ENCODE measurements around the gene OGFOD1. TPM values are rescaled to one million over a fixed set of nuclear protein-coding genes. Genes with fewer than 3 reads are reported as not detected.
A peak's percentile ranks its signal among the peaks of the same experiment; 100 is the strongest.

Gene OGFOD1
- total RNA-seq (54.7 and 55.0 TPM in 2 replicates), polyA plus RNA-seq (101 and 110 TPM in 2 replicates), polyA minus RNA-seq (ENCODE audit: low replicate concordance) (8.6 and 30.1 TPM in 2 replicates)
- polyA plus RNA-seq (2012) = 47.8 and 52.7 TPM in 2 replicates

GRCh38 chr16:56450986-56451752 lies at the start of gene OGFOD1, which contains the start of gene NUDT21:
OGFOD1 (plus strand) TSS chr16:56451554; CDS start chr16:56451613, 59 bp downstream.
NUDT21 (minus strand) TSS chr16:56451332; CDS start chr16:56451202, 130 bp downstream.
- Histone ChIP-seq H3K79me2 (ENCODE audit: control insufficient read depth, insufficient read depth, low read length) (peaks cover 69% of the 10 kb centered on the region), H3K27me3 (ENCODE audit: control insufficient read depth, insufficient read depth, low read length) (no peaks in the 10 kb centered on the region), H3K4me1 (ENCODE audit: control insufficient read depth, extremely low read depth, insufficient read depth, low read length) (peaks cover 3% of the 10 kb centered on the region), H3K36me3 (ENCODE audit: control insufficient read depth, insufficient read depth, low read length) (peaks cover 3% of the 10 kb centered on the region), H4K20me1 (ENCODE audit: control insufficient read depth, extremely low read depth, insufficient read depth, low read length) (no peaks in the 10 kb centered on the region), H3K9me3 (ENCODE audit: control insufficient read depth, insufficient read depth, low read depth, low read length) (no peaks in the 10 kb centered on the region), H3K9ac (ENCODE audit: insufficient read depth, low read length) (peak within 1 kb of the TSS; percentile 73), H2AFZ (ENCODE audit: low read length) (peak within 1 kb of the TSS; percentile 74), H3K4me3 (replicated peaks in 1 of 4; ENCODE audit: control extremely low read depth in 1 of 4, insufficient read depth in 1 of 4, low read depth in 3 of 4, low read length in 4 of 4) (peak within 1 kb of the TSS; percentile 68 to 94 (median 79)), H3K4me2 (ENCODE audit: extremely low read depth, insufficient read depth, low read length) (peak within 1 kb of the TSS; percentile 98), H3K27ac (ENCODE audit: insufficient read depth, low read length) (peak within 1 kb of the TSS; percentile 76)
- peak; percentile 98 to 99 for DNase-seq (ENCODE audit: low read depth in 2 of 2)
- no peak for TF ChIP-seq CTCF (conservative IDR thresholded peaks at IDR 0.05 in 1 of 2, IDR thresholded peaks at IDR 0.05 in 1 of 2; ENCODE audit: low read depth in 1 of 2, low read length in 2 of 2)
- TF ChIP-seq EZH2 (IDR thresholded peaks at IDR 0.05; ENCODE audit: low read length, missing control alignments) = no peak

GRCh38 chr16:56405977-56406672 lies 45.2 kb upstream of the OGFOD1 start:
- H3K4me2 ChIP-seq (ENCODE audit: extremely low read depth, insufficient read depth, low read length) = no peak overlapping the region
- no peak overlapping the region for H3K9ac ChIP-seq (ENCODE audit: insufficient read depth, low read length)
- DNase-seq (ENCODE audit: low read depth in 2 of 2) = no peak
- peaks cover 17% of the 10 kb centered on the region for H3K36me3 ChIP-seq (ENCODE audit: control insufficient read depth, insufficient read depth, low read length)
- no peak overlapping the region for H3K27ac ChIP-seq (ENCODE audit: insufficient read depth, low read length)
- no peak overlapping the region for H3K4me3 ChIP-seq (replicated peaks in 1 of 4; ENCODE audit: control extremely low read depth in 1 of 4, insufficient read depth in 1 of 4, low read depth in 3 of 4, low read length in 4 of 4)
- H3K4me1 ChIP-seq (ENCODE audit: control insufficient read depth, extremely low read depth, insufficient read depth, low read length) = no peaks in the 10 kb centered on the region
- H2AFZ ChIP-seq (ENCODE audit: low read length) = no peak overlapping the region
- H3K79me2 ChIP-seq (ENCODE audit: control insufficient read depth, insufficient read depth, low read length) = no peaks in the 10 kb centered on the region
- H3K9me3 ChIP-seq (ENCODE audit: control insufficient read depth, insufficient read depth, low read depth, low read length) = no peaks in the 10 kb centered on the region
- H3K27me3 ChIP-seq (ENCODE audit: control insufficient read depth, insufficient read depth, low read length) = no peaks in the 10 kb centered on the region
- H4K20me1 ChIP-seq (ENCODE audit: control insufficient read depth, extremely low read depth, insufficient read depth, low read length) = no peaks in the 10 kb centered on the region
- TF ChIP-seq CTCF (conservative IDR thresholded peaks at IDR 0.05 in 1 of 2, IDR thresholded peaks at IDR 0.05 in 1 of 2; ENCODE audit: low read depth in 1 of 2, low read length in 2 of 2) = no peak
- no peak for TF ChIP-seq EZH2 (IDR thresholded peaks at IDR 0.05; ENCODE audit: low read length, missing control alignments)

- no peak for DNase-seq (ENCODE audit: low read depth in 2 of 2)
- no peaks in the 10 kb centered on the region for H3K79me2 ChIP-seq (ENCODE audit: control insufficient read depth, insufficient read depth, low read length)
- no peak overlapping the region for H2AFZ ChIP-seq (ENCODE audit: low read length)
- H3K4me1 ChIP-seq (ENCODE audit: control insufficient read depth, extremely low read depth, insufficient read depth, low read length) = no peaks in the 10 kb centered on the region
- peaks cover 7% of the 10 kb centered on the region for H3K36me3 ChIP-seq (ENCODE audit: control insufficient read depth, insufficient read depth, low read length)
- no peak overlapping the region for H3K9ac ChIP-seq (ENCODE audit: insufficient read depth, low read length)
- no peak overlapping the region for H3K4me3 ChIP-seq (replicated peaks in 1 of 4; ENCODE audit: control extremely low read depth in 1 of 4, insufficient read depth in 1 of 4, low read depth in 3 of 4, low read length in 4 of 4)
- no peaks in the 10 kb centered on the region for H3K9me3 ChIP-seq (ENCODE audit: control insufficient read depth, insufficient read depth, low read depth, low read length)
- no peaks in the 10 kb centered on the region for H3K27me3 ChIP-seq (ENCODE audit: control insufficient read depth, insufficient read depth, low read length)
- no peaks in the 10 kb centered on the region for H4K20me1 ChIP-seq (ENCODE audit: control insufficient read depth, extremely low read depth, insufficient read depth, low read length)
- TF ChIP-seq CTCF (conservative IDR thresholded peaks at IDR 0.05 in 1 of 2, IDR thresholded peaks at IDR 0.05 in 1 of 2; ENCODE audit: low read depth in 1 of 2, low read length in 2 of 2) = no peak
- no peak for TF ChIP-seq EZH2 (IDR thresholded peaks at IDR 0.05; ENCODE audit: low read length, missing control alignments)
- no peak overlapping the region for H3K27ac ChIP-seq (ENCODE audit: insufficient read depth, low read length)
- H3K4me2 ChIP-seq (ENCODE audit: extremely low read depth, insufficient read depth, low read length) = no peak overlapping the region
Measured at GRCh38 chr16:56408379-56409098, 42.8 kb upstream of the OGFOD1 start.

Measured in fibroblast of lung (primary cell).